HepG2 (cell line): Measurements from ENCODE around the gene PPP6R2. TPM values are rescaled to one million over a fixed set of nuclear protein-coding genes. Genes with fewer than 3 reads are reported as not detected.
A peak's percentile ranks its signal among the peaks of the same experiment; 100 is the strongest.

ENCODE experiments used
- ATAC-seq: fragments of 200-7000 bp; cut with Tn5 transposase; 3 replicates; pipeline ENCODE4 v1.9.1; 2020; ENCODE audit warnings: mild to moderate bottlenecking, moderate library complexity
- BruUV-seq: library from RNA; stranded (reverse); fragments of 400-500 nt; replicated peaks from 2 replicates; lab custom pipeline; 2021; lab: Mats Ljungman, UMichigan
- CTCF ChIA-PET: fragments of 300-600 bp; formaldehyde crosslinking; extraction: SDS; loops from one replicate; lab custom pipeline; 2021; ENCODE audit warnings: low total read pairs, inconsistent platforms, low intra/inter-chr PET ratio; lab: Yijun Ruan, JAX
- POLR2A ChIA-PET: fragments of 350-600 bp; sonication (Branson Sonifier 250); formaldehyde crosslinking; loops from one replicate; lab custom pipeline; 2020; ENCODE audit warnings: antibody characterized with exemption, inconsistent platforms; lab: Yijun Ruan, JAX
- DNase-seq: peaks from one replicate; pipeline ENCODE4 v3.0.0-alpha.2; 2015; ENCODE audit warnings: low spot score
- FAIRE-seq: peaks from 3 replicates; lab custom pipeline; 2011; peaks lifted over from hg19 to GRCh38; lab: Jason Lieb, UNC
- H2AFZ ChIP-seq: one replicate; pipeline ENCODE4 v1.6.1; 2011; ENCODE audit warnings: low read length, inconsistent platforms
- H3K27ac ChIP-seq: fragments of 300-600 bp; 3 replicates; pipeline ENCODE4 v1.8.0; 2011; ENCODE audit warnings: mixed run types, mild to moderate bottlenecking, mixed read lengths, low read length, inconsistent platforms; ENCODE audit not compliant: insufficient read depth; ENCODE audit errors: extremely low read length
- H3K27me3 ChIP-seq, 2 experiments: fragments of 200-600 bp in 1 of 2; 2 replicates in 1 of 2; 3 replicates in 1 of 2; pipeline versions ENCODE4 v1.6.0 to v1.8.0; 2011; ENCODE audit warnings: low read length in 2 of 2, mild to moderate bottlenecking in 2 of 2, moderate library complexity in 2 of 2, inconsistent platforms in 1 of 2; ENCODE audit not compliant: insufficient read depth in 2 of 2, control insufficient read depth in 1 of 2
- H3K36me3 ChIP-seq, 2 experiments: fragments of 200-600 bp in 1 of 2; replicated peaks in 1 of 2; 2 replicates in 1 of 2; 3 replicates in 1 of 2; pipeline versions ENCODE4 v1.5.1 to v1.8.0; 2011; ENCODE audit warnings: low read length in 2 of 2, inconsistent platforms in 1 of 2; ENCODE audit not compliant: insufficient read depth in 2 of 2, control insufficient read depth in 1 of 2
- H3K4me1 ChIP-seq: 2 replicates; pipeline ENCODE4 v1.5.1; 2012; ENCODE audit warnings: low read length, inconsistent platforms; ENCODE audit not compliant: insufficient read depth
- H3K4me2 ChIP-seq: 2 replicates; pipeline ENCODE4 v1.6.0; 2011; ENCODE audit warnings: low read depth, low read length, inconsistent platforms
- H3K4me3 ChIP-seq, 3 experiments: fragments of 200-600 bp in 1 of 3; sonication (generic), shearing (Covaris generic) in 1 of 3; replicated peaks in 1 of 3; 2 replicates each; pipeline ENCODE4 v1.5.1; 2011 to 2016; ENCODE audit warnings: low read length in 3 of 3, inconsistent platforms in 2 of 3, low read depth in 2 of 3, mild to moderate bottlenecking in 2 of 3, control low read depth in 1 of 3, mixed read lengths in 1 of 3; ENCODE audit not compliant: insufficient read depth in 1 of 3
- H3K79me2 ChIP-seq: one replicate; pipeline ENCODE4 v1.6.1; 2011; ENCODE audit warnings: low read length, inconsistent platforms; ENCODE audit not compliant: insufficient read depth
- H3K9ac ChIP-seq: 2 replicates; pipeline ENCODE4 v1.6.0; 2011; ENCODE audit warnings: mild to moderate bottlenecking, low read depth, low read length, inconsistent platforms; ENCODE audit not compliant: insufficient read depth
- H3K9me3 ChIP-seq: 2 replicates; pipeline ENCODE4 v1.5.1; 2012; ENCODE audit warnings: mild to moderate bottlenecking, low read length
- H4K20me1 ChIP-seq: 2 replicates; pipeline ENCODE4 v1.6.0; 2011; ENCODE audit warnings: inconsistent platforms, mild to moderate bottlenecking, low read length, moderate library complexity; ENCODE audit not compliant: insufficient read depth
- HNRNPH1 ChIP-seq: fragments of 200-400 bp; formaldehyde crosslinking; optimal IDR thresholded peaks from 2 replicates; pipeline ENCODE3; 2017; ENCODE audit warnings: mild to moderate bottlenecking, low read depth, low read length
- KAT7 ChIP-seq: IDR thresholded peaks from 2 replicates; pipeline ENCODE4 v1.6.1; 2018; ENCODE audit warnings: borderline replicate concordance, missing compliant biosample characterization
- PLRG1 ChIP-seq: fragments of 450-650 bp; conservative IDR thresholded peaks from 2 replicates; pipeline ENCODE4 v1.6.1; 2016
- SUZ12 ChIP-seq: fragments of 150-350 bp; IDR thresholded peaks from 2 replicates; pipeline ENCODE4 v1.6.1; 2014; ENCODE audit warnings: low read depth, low read length
- TGIF2 ChIP-seq: IDR thresholded peaks from 2 replicates; pipeline ENCODE4 v1.6.1; 2016; ENCODE audit warnings: control low read depth, missing compliant biosample characterization
- U2AF1 ChIP-seq: fragments of 200-400 bp; formaldehyde crosslinking; optimal IDR thresholded peaks from 2 replicates; pipeline ENCODE3; 2017; ENCODE audit warnings: mild to moderate bottlenecking, low read depth, low read length
- WIZ ChIP-seq: sonication (generic); formaldehyde crosslinking; IDR thresholded peaks from 2 replicates; pipeline ENCODE4 v1.5.1; 2020; ENCODE audit warnings: mild to moderate bottlenecking, missing genetic modification reagents
- ZBTB10 ChIP-seq: sonication (generic); formaldehyde crosslinking; IDR thresholded peaks from 2 replicates; pipeline ENCODE4 v1.4.0; 2020; ENCODE audit warnings: missing genetic modification reagents, borderline replicate concordance
- ZFYVE20 ChIP-seq: sonication (generic); formaldehyde crosslinking; IDR thresholded peaks from 2 replicates; pipeline ENCODE4 v1.8.0; 2023; ENCODE audit warnings: low read depth, mild to moderate bottlenecking, moderate library complexity, missing genetic modification reagents, borderline replicate concordance
- WGBS: methylation state at CpG from one replicate; pipeline ENCODE4 v1.1.6; 2017; ENCODE audit warnings: low lambda C conversion rate; 5-methylcytosine and 5-hydroxymethylcytosine counted together
- in situ Hi-C: cut with HindIII; loops from 2 replicates; pipeline ENCODE4 v1.10.0; 2017; ENCODE audit warnings: low pct_unique_long_range_greater_than_20kb; ENCODE audit not compliant: extremely low pct_ligation_motif_present
- intact Hi-C: fragments of 100-400 bp; cut with micrococcal nuclease; formaldehyde crosslinking; loops from one replicate; pipeline ENCODE4 v1.10.0; 2022; ENCODE audit not compliant: unreplicated experiment
- polyA plus RNA-seq, 8 experiments: library from polyadenylated mRNA; depleted of rRNA in 3 of 8; stranded (reverse) in 7 of 8; unstranded in 1 of 8; fragments of >200 nt; fragmentation: Illumina TruSeq in 4 of 8; extraction: Trizol in 4 of 8; gene quantifications; 2 replicates each; pipeline versions ENCODE4 v1.2.1 to v1.2.3, GENCODE V29; 2011 to 2016; ENCODE audit warnings: low read depth in 4 of 8, missing spikeins in 1 of 8, mixed read lengths in 1 of 8; ENCODE audit not compliant: insufficient read depth in 1 of 8
- total RNA-seq, 5 experiments: library from RNA; depleted of rRNA; stranded (reverse); fragments of >200 nt; fragmentation: Illumina TruSeq; extraction: Trizol; gene quantifications; 2 replicates each; pipeline ENCODE4 v1.2.3, GENCODE V29; 2016; ENCODE audit warnings: low read depth in 1 of 5
- TF ChIP-seq, protein P1 (sequence below), 2 experiments: IDR thresholded peaks; 2 replicates each; pipeline ENCODE4 v1.6.1; 2011 to 2012; ENCODE audit warnings: low read length in 2 of 2, borderline replicate concordance in 1 of 2, low read depth in 1 of 2, mild to moderate bottlenecking in 1 of 2, moderate library complexity in 1 of 2
- TF ChIP-seq, protein P2 (sequence below): sonication (generic); formaldehyde crosslinking; IDR thresholded peaks from 2 replicates; pipeline ENCODE4 v1.5.0; 2020; ENCODE audit warnings: mild to moderate bottlenecking, missing genetic modification reagents

The PPP6R2 gene
- total and polyA plus RNA-seq, 2 of the 13 experiments (the other 11 are each of a cell fraction or from before 2014, with no cell fraction given), result 55.0 to 102 TPM

- no peak for TF ChIP-seq SUZ12
- no peak for TF ChIP-seq HNRNPH1
- TF ChIP-seq U2AF1, result no peak
These were observed 19.2 kb upstream of the PPP6R2 start (continued) for GRCh38 chr22:50323900-50324299.

GRCh38 chr22:50325444-50326224 lies 17.5 kb upstream of the PPP6R2 start:
- no peak overlapping the region for H3K27ac ChIP-seq
- no peak for FAIRE-seq
- POLR2A ChIA-PET, result interaction anchor here (0.7 to 6.3 kb wide), 6 partner anchors 10 to 84 kb away, joined by 3 to 38 read pairs (median 4); no protein-coding TSS in a partner anchor

More at GRCh38 chr22:50325444-50326224, 17.5 kb upstream of the PPP6R2 start:
- no peaks in the 10 kb centered on the region; a peak in 1 of 5 replicates for H3K27me3 ChIP-seq
- H3K4me2 ChIP-seq, result peak overlapping the region; percentile 98
- CTCF ChIA-PET, result interaction anchor here (1.8 to 4.7 kb wide), 4 partner anchors 17 to 51 kb away, joined by 9 to 133 read pairs (median 20); partner anchors contain the start of gene PPP6R2
- no peak overlapping the region for H3K9ac ChIP-seq
- no peaks in the 10 kb centered on the region for H3K79me2 ChIP-seq
- in situ Hi-C loops (loop anchor here (5.0 kb wide), 1 partner anchor 48 kb away; no protein-coding TSS in a partner anchor), intact Hi-C loops (loop anchor here (5.0 kb wide), 1 partner anchor 33 kb away; no protein-coding TSS in a partner anchor)
- H3K4me3 ChIP-seq, result peak overlapping the region; percentile 65 to 83 (median 81); a peak in 4 of 6 replicates
- WGBS, result 68% methylated on average over 9 of the region's 19 CpGs
- no peaks in the 10 kb centered on the region for H4K20me1 ChIP-seq
- H3K9me3 ChIP-seq, result no peaks in the 10 kb centered on the region
- no peak overlapping the region for H2AFZ ChIP-seq
- DNase-seq (no peak), ATAC-seq (no peak)
- no peaks in the 10 kb centered on the region for H3K36me3 ChIP-seq
- BruUV-seq, result TSS peak; percentile 33
- H3K4me1 ChIP-seq, result peaks cover 72% of the 10 kb centered on the region
- TF ChIP-seq WIZ, result no peak
- TF ChIP-seq KAT7, result no peak
- TF ChIP-seq ZBTB10, result no peak
- TF ChIP-seq TGIF2 (CRISPR knock-in tag), result no peak
- TF ChIP-seq, protein P1, sequence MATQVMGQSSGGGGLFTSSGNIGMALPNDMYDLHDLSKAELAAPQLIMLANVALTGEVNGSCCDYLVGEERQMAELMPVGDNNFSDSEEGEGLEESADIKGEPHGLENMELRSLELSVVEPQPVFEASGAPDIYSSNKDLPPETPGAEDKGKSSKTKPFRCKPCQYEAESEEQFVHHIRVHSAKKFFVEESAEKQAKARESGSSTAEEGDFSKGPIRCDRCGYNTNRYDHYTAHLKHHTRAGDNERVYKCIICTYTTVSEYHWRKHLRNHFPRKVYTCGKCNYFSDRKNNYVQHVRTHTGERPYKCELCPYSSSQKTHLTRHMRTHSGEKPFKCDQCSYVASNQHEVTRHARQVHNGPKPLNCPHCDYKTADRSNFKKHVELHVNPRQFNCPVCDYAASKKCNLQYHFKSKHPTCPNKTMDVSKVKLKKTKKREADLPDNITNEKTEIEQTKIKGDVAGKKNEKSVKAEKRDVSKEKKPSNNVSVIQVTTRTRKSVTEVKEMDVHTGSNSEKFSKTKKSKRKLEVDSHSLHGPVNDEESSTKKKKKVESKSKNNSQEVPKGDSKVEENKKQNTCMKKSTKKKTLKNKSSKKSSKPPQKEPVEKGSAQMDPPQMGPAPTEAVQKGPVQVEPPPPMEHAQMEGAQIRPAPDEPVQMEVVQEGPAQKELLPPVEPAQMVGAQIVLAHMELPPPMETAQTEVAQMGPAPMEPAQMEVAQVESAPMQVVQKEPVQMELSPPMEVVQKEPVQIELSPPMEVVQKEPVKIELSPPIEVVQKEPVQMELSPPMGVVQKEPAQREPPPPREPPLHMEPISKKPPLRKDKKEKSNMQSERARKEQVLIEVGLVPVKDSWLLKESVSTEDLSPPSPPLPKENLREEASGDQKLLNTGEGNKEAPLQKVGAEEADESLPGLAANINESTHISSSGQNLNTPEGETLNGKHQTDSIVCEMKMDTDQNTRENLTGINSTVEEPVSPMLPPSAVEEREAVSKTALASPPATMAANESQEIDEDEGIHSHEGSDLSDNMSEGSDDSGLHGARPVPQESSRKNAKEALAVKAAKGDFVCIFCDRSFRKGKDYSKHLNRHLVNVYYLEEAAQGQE (IDR thresholded peaks at IDR 0.05; ENCODE audit: borderline replicate concordance in 1 of 2, low read depth in 1 of 2, low read length in 2 of 2), result peak; percentile 3 to 48
- no peak for TF ChIP-seq ZFYVE20 (CRISPR knock-in tag)
- no peak for TF ChIP-seq PLRG1
- TF ChIP-seq, protein P2, sequence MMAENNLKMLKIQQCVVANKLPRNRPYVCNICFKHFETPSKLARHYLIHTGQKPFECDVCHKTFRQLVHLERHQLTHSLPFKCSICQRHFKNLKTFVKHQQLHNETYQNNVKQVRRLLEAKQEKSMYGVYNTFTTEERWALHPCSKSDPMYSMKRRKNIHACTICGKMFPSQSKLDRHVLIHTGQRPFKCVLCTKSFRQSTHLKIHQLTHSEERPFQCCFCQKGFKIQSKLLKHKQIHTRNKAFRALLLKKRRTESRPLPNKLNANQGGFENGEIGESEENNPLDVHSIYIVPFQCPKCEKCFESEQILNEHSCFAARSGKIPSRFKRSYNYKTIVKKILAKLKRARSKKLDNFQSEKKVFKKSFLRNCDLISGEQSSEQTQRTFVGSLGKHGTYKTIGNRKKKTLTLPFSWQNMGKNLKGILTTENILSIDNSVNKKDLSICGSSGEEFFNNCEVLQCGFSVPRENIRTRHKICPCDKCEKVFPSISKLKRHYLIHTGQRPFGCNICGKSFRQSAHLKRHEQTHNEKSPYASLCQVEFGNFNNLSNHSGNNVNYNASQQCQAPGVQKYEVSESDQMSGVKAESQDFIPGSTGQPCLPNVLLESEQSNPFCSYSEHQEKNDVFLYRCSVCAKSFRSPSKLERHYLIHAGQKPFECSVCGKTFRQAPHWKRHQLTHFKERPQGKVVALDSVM (CRISPR knock-in tag), result peak; percentile 27; the same call in 1 of the 2 replicates
